IMR-90 (cell line): ENCODE measurements around the gene UAP1.
"Not testable (repeated sequence)": the region's sequence is repeated elsewhere in the genome, so short reads cannot be mapped to it uniquely, and the experiment has no call there.

Experiments used
- BHLHE40 ChIP-seq: fragments of 150-350 bp; IDR thresholded peaks from 2 replicates; pipeline ENCODE4 v1.6.1; 2016; ENCODE audit warnings: mild to moderate bottlenecking, low read depth, low read length
- FOS ChIP-seq: fragments of 150-350 bp; IDR thresholded peaks from 2 replicates; pipeline ENCODE4 v1.6.1; 2016; ENCODE audit warnings: low read depth, low read length
- MAFK ChIP-seq: IDR thresholded peaks from 2 replicates; pipeline ENCODE4 v1.6.1; 2012; ENCODE audit warnings: low read depth, low read length, improper control_type of control experiment
- MAZ ChIP-seq: IDR thresholded peaks from 2 replicates; pipeline ENCODE4 v1.6.1; 2012; ENCODE audit warnings: low read depth, mild to moderate bottlenecking, low read length, improper control_type of control experiment, moderate library complexity, borderline replicate concordance
- MXI1 ChIP-seq: IDR thresholded peaks from 2 replicates; pipeline ENCODE4 v1.6.1; 2012; ENCODE audit warnings: low read depth, mild to moderate bottlenecking, low read length, moderate library complexity, borderline replicate concordance
- POLR2A ChIP-seq: IDR thresholded peaks from 2 replicates; pipeline ENCODE4 v1.6.1; 2012; ENCODE audit warnings: mild to moderate bottlenecking, low read depth, low read length
- TF ChIP-seq, protein P1 (sequence below): conservative IDR thresholded peaks from 2 replicates; pipeline ENCODE4 v1.5.1; 2012; ENCODE audit warnings: mild to moderate bottlenecking, low read depth, low read length, improper control_type of control experiment

DNA sequence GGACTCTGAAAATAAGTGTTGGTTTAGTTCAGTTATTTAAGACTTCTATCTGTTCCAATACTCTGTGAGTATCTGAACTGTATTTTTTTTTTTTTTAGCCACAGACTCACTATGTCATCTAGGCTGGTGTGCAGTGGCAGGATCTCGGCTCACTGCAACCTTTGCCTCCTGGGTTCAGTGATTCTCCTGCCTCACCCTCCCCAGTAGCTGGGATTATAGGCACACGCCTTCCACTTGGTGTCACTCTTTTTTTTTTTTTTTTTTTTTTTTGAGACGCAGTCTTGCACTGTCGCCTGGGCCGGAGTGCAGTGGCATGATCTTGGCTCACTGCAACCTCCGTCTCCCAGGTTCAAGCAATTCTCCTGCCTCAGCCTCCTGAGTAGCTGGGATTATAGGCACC is 21.4 kb downstream of the UAP1 start:
- TF ChIP-seq MAZ, BHLHE40, POLR2A, MAFK, FOS, MXI1: not testable (repeated sequence)
- TF ChIP-seq, protein P1, sequence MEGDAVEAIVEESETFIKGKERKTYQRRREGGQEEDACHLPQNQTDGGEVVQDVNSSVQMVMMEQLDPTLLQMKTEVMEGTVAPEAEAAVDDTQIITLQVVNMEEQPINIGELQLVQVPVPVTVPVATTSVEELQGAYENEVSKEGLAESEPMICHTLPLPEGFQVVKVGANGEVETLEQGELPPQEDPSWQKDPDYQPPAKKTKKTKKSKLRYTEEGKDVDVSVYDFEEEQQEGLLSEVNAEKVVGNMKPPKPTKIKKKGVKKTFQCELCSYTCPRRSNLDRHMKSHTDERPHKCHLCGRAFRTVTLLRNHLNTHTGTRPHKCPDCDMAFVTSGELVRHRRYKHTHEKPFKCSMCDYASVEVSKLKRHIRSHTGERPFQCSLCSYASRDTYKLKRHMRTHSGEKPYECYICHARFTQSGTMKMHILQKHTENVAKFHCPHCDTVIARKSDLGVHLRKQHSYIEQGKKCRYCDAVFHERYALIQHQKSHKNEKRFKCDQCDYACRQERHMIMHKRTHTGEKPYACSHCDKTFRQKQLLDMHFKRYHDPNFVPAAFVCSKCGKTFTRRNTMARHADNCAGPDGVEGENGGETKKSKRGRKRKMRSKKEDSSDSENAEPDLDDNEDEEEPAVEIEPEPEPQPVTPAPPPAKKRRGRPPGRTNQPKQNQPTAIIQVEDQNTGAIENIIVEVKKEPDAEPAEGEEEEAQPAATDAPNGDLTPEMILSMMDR = not testable (repeated sequence)
